OCI-LY7 (cell line): ENCODE data around the gene TTC7B. TPM values are rescaled to one million over a fixed set of nuclear protein-coding genes. Genes with fewer than 3 reads are reported as not detected.

ENCODE experiments used
- BruUV-seq: library from RNA; stranded (reverse); fragments of 400-500 nt; replicated peaks from 2 replicates; lab custom pipeline; 2021; lab: Mats Ljungman, UMichigan
- CTCF ChIA-PET: fragments of 300-600 bp; sonication (Branson Sonifier 250); formaldehyde crosslinking; loops from one replicate; lab custom pipeline; 2022; ENCODE audit warnings: antibody characterized with exemption; ENCODE audit not compliant: unreplicated experiment; lab: Charles Lee
- POLR2A ChIA-PET: fragments of 300-600 bp; sonication (Branson Sonifier 250); formaldehyde crosslinking; loops from one replicate; lab custom pipeline; 2022; ENCODE audit warnings: antibody characterized with exemption; lab: Charles Lee
- DNase-seq: peaks from one replicate; pipeline ENCODE4 v3.0.0-alpha.2; 2015; ENCODE audit warnings: low spot score
- H2AFZ ChIP-seq: fragments of 200-600 bp; sonication (generic), shearing (Covaris generic); 2 replicates; pipeline ENCODE4 v1.6.1; 2014; ENCODE audit warnings: mild to moderate bottlenecking, antibody characterized with exemption, low read length, moderate library complexity
- H3K27ac ChIP-seq: fragments of 200-600 bp; sonication (generic); 2 replicates; pipeline ENCODE4 v1.5.1; 2014; ENCODE audit warnings: mixed run types, low read depth, mild to moderate bottlenecking, moderate library complexity, low read length, inconsistent platforms; ENCODE audit not compliant: poor library complexity, severe bottlenecking
- H3K36me3 ChIP-seq: fragments of 200-600 bp; sonication (generic); 2 replicates; pipeline ENCODE4 v1.6.1; 2014; ENCODE audit warnings: mild to moderate bottlenecking, antibody characterized with exemption, low read length, moderate library complexity, mixed read lengths; ENCODE audit not compliant: insufficient read depth
- H3K4me1 ChIP-seq: fragments of 200-600 bp; sonication (generic); 2 replicates; pipeline ENCODE4 v1.5.1; 2014; ENCODE audit warnings: mild to moderate bottlenecking, low read length; ENCODE audit not compliant: insufficient read depth, poor library complexity, severe bottlenecking
- H3K4me2 ChIP-seq: fragments of 200-600 bp; sonication (generic); 2 replicates; pipeline ENCODE4 v1.6.1; 2014; ENCODE audit warnings: mild to moderate bottlenecking, low read length
- H3K4me3 ChIP-seq: fragments of 200-600 bp; sonication (generic); 2 replicates; pipeline ENCODE4 v1.5.1; 2014; ENCODE audit warnings: mild to moderate bottlenecking, low read depth, low read length; ENCODE audit not compliant: poor library complexity, severe bottlenecking
- H3K79me2 ChIP-seq: fragments of 200-600 bp; sonication (generic); 2 replicates; pipeline ENCODE4 v1.6.1; 2016; ENCODE audit warnings: low read depth, mild to moderate bottlenecking, low read length, moderate library complexity, mixed read lengths; ENCODE audit not compliant: insufficient read depth
- H3K9me2 ChIP-seq: fragments of 200-600 bp; sonication (generic); 2 replicates; pipeline ENCODE4 v1.6.1; 2016; ENCODE audit warnings: mild to moderate bottlenecking, low read length, mixed read lengths; ENCODE audit not compliant: insufficient read depth
- H3K9me3 ChIP-seq: fragments of 200-600 bp; sonication (generic); 2 replicates; pipeline ENCODE4 v1.6.1; 2014; ENCODE audit warnings: mild to moderate bottlenecking, mixed run types, low read length, mixed read lengths
- H4K20me1 ChIP-seq: fragments of 200-600 bp; sonication (generic); 2 replicates; pipeline ENCODE4 v1.6.1; 2014; ENCODE audit warnings: mild to moderate bottlenecking, antibody characterized with exemption, low read length, moderate library complexity, mixed read lengths; ENCODE audit not compliant: insufficient read depth
- EZH2phosphoT487 ChIP-seq: fragments of 200-600 bp; sonication (generic); IDR thresholded peaks from 2 replicates; pipeline ENCODE4 v1.6.1; 2018; ENCODE audit warnings: low read depth, borderline replicate concordance, mild to moderate bottlenecking, mixed run types, antibody characterized with exemption, low read length, moderate library complexity, mixed read lengths
- intact Hi-C: fragments of 100-400 bp; cut with micrococcal nuclease; formaldehyde crosslinking; loops from one replicate; pipeline ENCODE4 v1.10.0; 2022; ENCODE audit not compliant: unreplicated experiment
- total RNA-seq, 2 experiments: library from RNA; depleted of rRNA in 1 of 2; stranded (reverse); fragments of >200 nt in 1 of 2; shearing (Covaris generic) in 1 of 2; gene quantifications; 2 replicates each; pipeline ENCODE4 v1.2.3, GENCODE V29; 2014 to 2022
- TF ChIP-seq, protein P1 (sequence below): fragments of 200-600 bp; sonication (generic); conservative IDR thresholded peaks from 2 replicates; pipeline ENCODE4 v1.5.1; 2014; ENCODE audit warnings: mild to moderate bottlenecking, antibody characterized with exemption, low read length, moderate library complexity, mixed read lengths

The TTC7B gene
- total RNA-seq, 2 experiments from 2014 or later, result 0.19 to 0.51 TPM

DNA sequence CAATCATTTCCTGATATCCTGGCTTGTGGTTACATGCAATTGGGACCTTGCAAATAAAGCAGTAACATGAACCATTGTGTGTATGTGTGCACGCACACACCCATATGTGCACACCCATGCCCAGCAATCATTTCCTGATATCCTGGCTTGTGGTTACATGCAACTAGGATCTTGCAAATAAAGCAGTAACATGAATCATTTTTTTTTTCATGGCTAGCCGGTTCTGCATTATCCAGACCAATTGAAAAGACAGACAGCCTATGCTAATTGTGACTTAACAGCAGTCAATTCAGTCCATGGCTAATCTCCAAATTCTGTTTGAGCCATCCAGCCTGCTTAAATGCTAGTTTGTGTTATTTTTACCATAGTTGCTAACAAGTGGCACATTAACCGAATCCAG is 134.3 kb downstream of the TTC7B start:
- Histone ChIP-seq H3K4me3 (no peak overlapping the region), H3K27ac (no peak overlapping the region), H2AFZ (no peak overlapping the region), H3K4me2 (no peak overlapping the region), H4K20me1 (no peaks in the 10 kb centered on the region), H3K9me2 (no peaks in the 10 kb centered on the region), H3K79me2 (no peaks in the 10 kb centered on the region), H3K36me3 (no peaks in the 10 kb centered on the region), H3K9me3 (no peaks in the 10 kb centered on the region), H3K4me1 (no peaks in the 10 kb centered on the region)
- CTCF ChIA-PET, result no interaction called here
- BruUV-seq, result no TSS peak
- POLR2A ChIA-PET, result no interaction called here
- intact Hi-C loops, result no loop called here
- DNase-seq, result no peak
- TF ChIP-seq, protein P1, sequence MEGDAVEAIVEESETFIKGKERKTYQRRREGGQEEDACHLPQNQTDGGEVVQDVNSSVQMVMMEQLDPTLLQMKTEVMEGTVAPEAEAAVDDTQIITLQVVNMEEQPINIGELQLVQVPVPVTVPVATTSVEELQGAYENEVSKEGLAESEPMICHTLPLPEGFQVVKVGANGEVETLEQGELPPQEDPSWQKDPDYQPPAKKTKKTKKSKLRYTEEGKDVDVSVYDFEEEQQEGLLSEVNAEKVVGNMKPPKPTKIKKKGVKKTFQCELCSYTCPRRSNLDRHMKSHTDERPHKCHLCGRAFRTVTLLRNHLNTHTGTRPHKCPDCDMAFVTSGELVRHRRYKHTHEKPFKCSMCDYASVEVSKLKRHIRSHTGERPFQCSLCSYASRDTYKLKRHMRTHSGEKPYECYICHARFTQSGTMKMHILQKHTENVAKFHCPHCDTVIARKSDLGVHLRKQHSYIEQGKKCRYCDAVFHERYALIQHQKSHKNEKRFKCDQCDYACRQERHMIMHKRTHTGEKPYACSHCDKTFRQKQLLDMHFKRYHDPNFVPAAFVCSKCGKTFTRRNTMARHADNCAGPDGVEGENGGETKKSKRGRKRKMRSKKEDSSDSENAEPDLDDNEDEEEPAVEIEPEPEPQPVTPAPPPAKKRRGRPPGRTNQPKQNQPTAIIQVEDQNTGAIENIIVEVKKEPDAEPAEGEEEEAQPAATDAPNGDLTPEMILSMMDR, result no peak
- TF ChIP-seq EZH2phosphoT487, result no peak

DNA sequence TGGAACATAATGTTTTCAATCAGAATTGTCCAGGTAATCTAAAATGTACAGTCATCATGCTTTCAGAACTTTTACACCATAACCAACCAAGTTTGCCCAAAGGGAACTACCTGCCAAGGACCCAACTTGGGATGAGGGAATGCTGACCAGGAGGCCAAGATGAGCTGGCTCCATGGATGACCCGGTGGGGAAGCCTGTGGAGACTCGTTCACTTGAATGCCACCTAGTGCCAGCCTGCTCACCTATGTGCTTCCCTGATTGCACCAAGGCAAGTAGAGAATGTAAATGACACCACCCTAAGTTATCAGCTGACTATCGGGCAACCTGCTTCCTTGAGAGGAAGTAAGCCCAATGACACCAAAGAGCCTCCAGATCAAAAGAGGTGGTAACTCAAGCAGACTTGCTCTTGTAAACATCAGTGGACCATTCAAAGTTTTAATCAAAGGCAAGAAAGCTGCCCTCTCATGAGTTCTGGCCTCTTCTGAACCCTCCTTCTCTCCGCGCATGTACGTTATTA is 137.3 kb downstream of the TTC7B start:
- DNase-seq, result no peak
- no TSS peak for BruUV-seq
- intact Hi-C loops, result no loop called here
- Histone ChIP-seq H3K79me2 (no peaks in the 10 kb centered on the region), H4K20me1 (no peaks in the 10 kb centered on the region), H3K9me3 (no peaks in the 10 kb centered on the region), H3K36me3 (no peaks in the 10 kb centered on the region), H3K4me1 (no peaks in the 10 kb centered on the region), H3K4me2 (no peak overlapping the region), H2AFZ (no peak overlapping the region), H3K27ac (no peak overlapping the region), H3K4me3 (no peak overlapping the region), H3K9me2 (no peaks in the 10 kb centered on the region)
- POLR2A ChIA-PET, result no interaction called here
- CTCF ChIA-PET, result no interaction called here
- TF ChIP-seq, protein P1, result no peak
- TF ChIP-seq EZH2phosphoT487, result no peak

DNA sequence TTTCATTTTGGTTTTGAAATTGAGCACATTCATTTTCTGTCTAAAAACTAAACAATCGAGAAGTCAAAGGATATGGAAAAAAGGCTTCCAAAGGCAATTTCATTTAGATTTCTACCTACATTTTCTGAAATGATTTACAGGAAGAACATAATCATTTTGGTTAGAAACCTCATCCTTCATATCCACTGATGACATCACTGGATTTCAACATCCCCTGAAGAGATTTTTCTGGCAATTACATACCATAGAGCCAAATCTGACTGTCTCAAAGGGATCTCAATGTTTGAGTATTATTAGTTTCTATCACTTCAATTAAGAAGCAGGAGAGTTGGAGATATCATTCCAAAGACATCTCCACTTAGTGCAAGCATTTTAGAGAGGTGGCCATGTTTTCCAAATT is 137.8 kb downstream of the TTC7B start:
- no peaks in the 10 kb centered on the region for H3K9me2 ChIP-seq
- ChIA-PET CTCF (no interaction called here), POLR2A (no interaction called here)
- H3K4me2 ChIP-seq, result no peak overlapping the region
- no peaks in the 10 kb centered on the region for H3K36me3 ChIP-seq
- H3K27ac ChIP-seq, result no peak overlapping the region
- BruUV-seq, result no TSS peak
- no peak for DNase-seq
- H3K4me3 ChIP-seq, result no peak overlapping the region
- no peaks in the 10 kb centered on the region for H3K79me2 ChIP-seq
- TF ChIP-seq, protein P1, result no peak
- TF ChIP-seq EZH2phosphoT487, result no peak
- no peaks in the 10 kb centered on the region for H3K4me1 ChIP-seq
- intact Hi-C loops, result no loop called here
- no peaks in the 10 kb centered on the region for H3K9me3 ChIP-seq
- H2AFZ ChIP-seq, result no peak overlapping the region
- H4K20me1 ChIP-seq, result no peaks in the 10 kb centered on the region
